NCI-H69 (cell line): ENCODE results near the gene NXPH4.
A peak's percentile ranks its signal among the peaks of the same experiment; 100 is the strongest.

Experiments used
- DNase-seq: peaks from one replicate; lab custom pipeline; 2025; lab: John Stamatoyannopoulos, UW

The NXPH4 gene

GRCh38 chr12:57231276-57232021 is 14.9 kb downstream of the NXPH4 start:
- DNase-seq = no peak

GRCh38 chr12:57232156-57232756 is 15.7 kb downstream of the NXPH4 start:
- DNase-seq = no peak

DNA sequence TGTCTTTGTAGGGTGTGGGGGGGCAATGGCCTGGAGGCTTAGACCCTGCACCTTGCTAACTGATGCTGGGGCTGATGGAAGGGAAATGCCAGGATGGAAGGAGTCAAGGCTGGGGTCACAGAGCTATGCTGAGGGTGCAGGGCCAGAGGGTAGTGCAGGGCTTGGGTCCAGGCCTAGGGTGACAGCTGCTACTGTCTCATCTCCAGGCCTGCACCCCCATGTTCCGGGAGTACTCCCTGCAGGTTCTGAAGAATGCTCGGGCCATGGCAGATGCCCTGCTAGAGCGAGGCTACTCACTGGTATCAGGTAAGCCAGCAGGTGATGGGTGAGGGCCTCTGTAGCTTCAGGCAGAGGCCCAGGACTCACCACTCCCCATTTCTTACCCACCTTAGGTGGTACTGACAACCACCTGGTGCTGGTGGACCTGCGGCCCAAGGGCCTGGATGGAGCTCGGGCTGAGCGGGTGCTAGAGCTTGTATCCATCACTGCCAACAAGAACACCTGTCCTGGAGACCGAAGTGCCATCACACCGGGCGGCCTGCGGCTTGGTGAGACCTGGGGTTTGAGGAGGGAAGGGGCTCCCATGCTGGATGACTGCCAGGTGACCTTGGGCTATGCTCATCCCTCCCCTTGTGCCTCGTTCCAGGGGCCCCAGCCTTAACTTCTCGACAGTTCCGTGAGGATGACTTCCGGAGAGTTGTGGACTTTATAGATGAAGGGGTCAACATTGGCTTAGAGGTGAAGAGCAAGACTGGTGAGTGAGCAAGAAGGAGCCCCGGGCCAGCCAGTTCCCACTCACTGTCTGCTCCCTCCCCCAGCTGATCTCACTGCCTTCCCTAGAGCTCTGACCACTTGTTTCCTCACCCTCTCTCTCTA is 17.0 kb downstream of the NXPH4 start:
- DNase-seq = no peak

DNA sequence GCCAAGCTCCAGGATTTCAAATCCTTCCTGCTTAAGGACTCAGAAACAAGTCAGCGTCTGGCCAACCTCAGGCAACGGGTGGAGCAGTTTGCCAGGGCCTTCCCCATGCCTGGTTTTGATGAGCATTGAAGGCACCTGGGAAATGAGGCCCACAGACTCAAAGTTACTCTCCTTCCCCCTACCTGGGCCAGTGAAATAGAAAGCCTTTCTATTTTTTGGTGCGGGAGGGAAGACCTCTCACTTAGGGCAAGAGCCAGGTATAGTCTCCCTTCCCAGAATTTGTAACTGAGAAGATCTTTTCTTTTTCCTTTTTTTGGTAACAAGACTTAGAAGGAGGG is 17.6 kb downstream of the NXPH4 start:
- no peak for DNase-seq

GRCh38 chr12:57234571-57235016 is 18.0 kb downstream of the NXPH4 start:
- DNase-seq = no peak

DNA sequence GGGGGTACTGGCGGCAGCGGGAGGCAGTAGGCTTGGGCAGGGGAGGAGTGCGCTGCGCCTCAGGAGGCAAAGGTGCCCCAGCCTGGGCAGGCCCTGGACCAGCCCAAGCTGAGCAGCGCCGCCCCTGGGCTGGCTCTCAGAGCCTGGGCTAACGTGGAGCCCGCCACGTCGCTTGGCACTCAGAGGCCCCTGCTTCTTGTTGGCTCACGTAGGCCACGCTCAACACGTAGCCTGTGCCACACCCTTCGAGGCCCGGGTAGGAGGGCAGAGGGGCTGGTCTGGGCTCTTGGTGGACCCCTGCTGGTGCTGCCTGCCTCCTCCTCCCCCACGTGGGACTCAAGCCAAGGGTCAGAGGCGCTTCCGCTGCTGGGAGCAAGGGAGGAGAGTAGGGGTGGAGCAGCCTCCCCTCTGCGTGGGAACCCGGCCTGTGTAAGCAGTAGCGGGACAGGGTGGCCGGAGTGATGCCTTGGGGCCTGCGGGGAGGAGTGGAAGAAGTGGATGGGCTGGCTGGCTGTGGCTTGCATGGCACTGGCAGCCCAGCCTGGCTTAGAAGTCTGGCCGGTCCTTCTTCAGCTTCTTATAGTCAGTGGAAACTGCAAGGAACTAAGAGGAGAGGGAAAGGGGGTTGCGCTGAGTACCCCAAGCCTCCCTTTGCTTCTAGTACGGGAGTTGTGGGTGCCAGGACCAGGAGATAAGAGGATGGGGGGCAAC is 18.6 kb downstream of the NXPH4 start:
- peak; percentile 98 for DNase-seq

GRCh38 chr12:57235728-57236131 is 19.1 kb downstream of the NXPH4 start:
- DNase-seq = no peak

GRCh38 chr12:57236201-57236924 is 19.8 kb downstream of the NXPH4 start:
- DNase-seq = no peak

GRCh38 chr12:57236925-57237595 is 20.5 kb downstream of the NXPH4 start:
- no peak for DNase-seq

GRCh38 chr12:57237596-57237931 is 21.0 kb downstream of the NXPH4 start:
- DNase-seq = peak; percentile 71

- DNase-seq = peak; percentile 78
These were observed 21.6 kb downstream of the NXPH4 start for GRCh38 chr12:57237932-57238853.

- DNase-seq = peak; percentile 92
These were observed 22.4 kb downstream of the NXPH4 start for GRCh38 chr12:57238854-57239554.

GRCh38 chr12:57239587-57240065 is 23.0 kb downstream of the NXPH4 start:
- DNase-seq = peak; percentile 86

GRCh38 chr12:57240066-57240921 is 23.7 kb downstream of the NXPH4 start:
- DNase-seq = peak; percentile 94

- peak; percentile 81 for DNase-seq
These were observed 24.4 kb downstream of the NXPH4 start for GRCh38 chr12:57240926-57241401.

GRCh38 chr12:57241402-57242310 is 25.1 kb downstream of the NXPH4 start:
- peak; percentile 77 for DNase-seq

- DNase-seq = peak; percentile 96
These were observed 25.7 kb downstream of the NXPH4 start for GRCh38 chr12:57242329-57242690.
